NCI-H2029 (cell line): Measurements from ENCODE around the gene CYRIA.

Experiments
- DNase-seq: peaks from one replicate; lab custom pipeline; 2025; lab: John Stamatoyannopoulos, UW

Gene CYRIA

GRCh38 chr2:16629770-16630169 lies 35.9 kb downstream of the CYRIA start:
- no peak for DNase-seq

DNA sequence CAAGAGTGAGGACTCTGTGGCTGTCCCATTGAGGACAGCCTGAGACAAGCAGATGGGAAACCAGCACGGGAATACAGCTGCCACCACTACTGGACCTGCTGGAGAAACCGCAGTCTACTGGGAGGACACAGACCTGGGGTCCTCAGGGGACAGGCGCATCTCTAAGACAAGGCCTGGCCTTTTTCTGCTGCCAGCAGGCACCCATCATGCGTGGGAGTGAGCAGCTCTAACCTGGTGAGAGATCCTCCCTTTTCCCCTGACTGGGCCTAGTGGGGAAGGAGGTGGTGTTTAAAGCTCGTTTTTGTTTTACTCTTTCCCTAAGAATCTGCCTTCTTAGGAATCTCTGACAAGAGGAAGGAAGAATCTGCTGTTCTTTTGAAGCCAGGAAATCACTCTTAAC lies 36.6 kb downstream of the CYRIA start:
- no peak for DNase-seq

- no peak for DNase-seq
Observed at GRCh38 chr2:16628314-16628713, 37.3 kb downstream of the CYRIA start.

DNA sequence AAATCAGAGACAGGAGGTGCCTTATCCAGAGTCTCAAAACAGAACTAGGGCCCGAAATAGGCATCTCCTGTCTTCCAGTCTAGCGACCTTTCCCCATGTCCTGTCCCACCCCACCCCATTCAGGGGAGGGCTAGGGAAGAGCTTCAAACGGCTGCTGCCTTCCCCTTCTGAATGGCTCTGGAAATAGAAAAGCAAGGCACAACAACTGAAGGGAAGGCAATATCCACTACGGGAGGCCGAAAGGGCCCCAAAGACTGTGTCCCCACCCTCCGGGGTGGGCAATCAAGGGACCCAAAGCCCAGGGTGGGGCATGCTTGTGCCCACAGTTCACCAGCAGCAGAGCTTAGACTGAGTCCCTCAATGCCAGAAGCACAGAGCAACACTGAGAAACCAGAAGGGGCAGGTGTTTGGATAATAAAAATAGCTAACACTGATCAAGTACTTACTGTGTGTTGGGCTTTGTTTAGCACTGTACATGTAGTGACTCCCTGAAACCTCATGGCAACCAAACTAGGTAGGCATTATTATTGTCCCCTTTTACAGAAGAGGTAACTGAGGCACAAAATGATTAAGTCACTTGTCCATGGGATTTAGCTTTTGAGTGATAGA lies 38.5 kb downstream of the CYRIA start:
- no peak for DNase-seq

DNA sequence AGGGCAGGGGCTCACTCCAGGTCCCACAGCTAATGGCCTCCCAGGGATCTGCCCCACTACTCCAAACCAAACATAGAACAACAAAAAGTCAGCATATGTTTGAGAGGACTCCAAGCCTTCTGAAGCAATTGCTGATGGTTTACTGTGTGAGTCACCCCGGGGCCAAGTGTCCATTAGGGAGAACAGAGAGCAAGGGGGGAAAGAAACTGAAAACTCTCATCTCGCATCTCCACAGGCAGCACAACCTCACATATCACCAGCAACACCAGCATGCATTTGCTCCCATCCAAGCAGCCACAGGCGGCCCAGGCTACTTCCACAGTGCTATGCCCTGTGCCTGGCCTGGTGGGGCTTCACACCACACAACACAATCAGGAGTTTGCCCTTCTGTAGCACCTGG lies 39.1 kb downstream of the CYRIA start:
- DNase-seq: no peak

DNA sequence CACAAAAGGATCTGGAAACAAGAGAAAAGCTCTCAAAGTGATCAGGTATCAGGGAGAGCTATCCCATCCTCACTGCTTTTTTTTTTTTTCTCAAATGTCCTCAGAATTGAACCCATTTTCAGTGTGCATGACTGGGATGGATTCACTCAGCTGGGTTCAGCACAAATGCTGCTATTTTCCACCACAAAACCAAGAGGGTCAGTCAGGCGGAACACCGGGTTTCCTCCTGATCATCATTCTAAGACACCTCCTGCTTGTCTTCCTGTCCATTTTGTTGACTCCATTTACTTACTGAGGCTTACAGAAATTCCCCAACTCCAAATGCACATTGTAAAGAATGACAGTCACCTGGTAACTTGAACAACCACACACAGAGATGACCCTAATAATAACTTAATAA lies 39.9 kb downstream of the CYRIA start:
- DNase-seq: no peak

- no peak for DNase-seq
Observed at GRCh38 chr2:16625201-16625729, 40.4 kb downstream of the CYRIA start.

DNA sequence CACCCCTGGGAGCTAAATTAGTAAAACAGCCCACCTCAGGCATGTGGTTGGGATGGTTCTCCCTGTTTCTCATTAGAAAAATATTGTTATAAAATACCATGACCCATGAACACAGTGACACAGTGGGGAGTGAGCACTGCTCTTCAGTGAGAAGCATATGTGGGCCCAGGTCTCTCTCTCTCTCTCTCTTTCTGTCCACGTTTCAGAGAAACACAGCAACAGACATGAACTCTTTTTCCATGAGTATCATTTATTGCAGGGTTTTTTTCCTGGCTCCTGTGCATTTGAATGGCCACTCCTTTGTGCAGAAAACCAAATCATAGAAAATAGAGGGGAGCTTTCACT lies 41.2 kb downstream of the CYRIA start:
- DNase-seq: no peak

DNA sequence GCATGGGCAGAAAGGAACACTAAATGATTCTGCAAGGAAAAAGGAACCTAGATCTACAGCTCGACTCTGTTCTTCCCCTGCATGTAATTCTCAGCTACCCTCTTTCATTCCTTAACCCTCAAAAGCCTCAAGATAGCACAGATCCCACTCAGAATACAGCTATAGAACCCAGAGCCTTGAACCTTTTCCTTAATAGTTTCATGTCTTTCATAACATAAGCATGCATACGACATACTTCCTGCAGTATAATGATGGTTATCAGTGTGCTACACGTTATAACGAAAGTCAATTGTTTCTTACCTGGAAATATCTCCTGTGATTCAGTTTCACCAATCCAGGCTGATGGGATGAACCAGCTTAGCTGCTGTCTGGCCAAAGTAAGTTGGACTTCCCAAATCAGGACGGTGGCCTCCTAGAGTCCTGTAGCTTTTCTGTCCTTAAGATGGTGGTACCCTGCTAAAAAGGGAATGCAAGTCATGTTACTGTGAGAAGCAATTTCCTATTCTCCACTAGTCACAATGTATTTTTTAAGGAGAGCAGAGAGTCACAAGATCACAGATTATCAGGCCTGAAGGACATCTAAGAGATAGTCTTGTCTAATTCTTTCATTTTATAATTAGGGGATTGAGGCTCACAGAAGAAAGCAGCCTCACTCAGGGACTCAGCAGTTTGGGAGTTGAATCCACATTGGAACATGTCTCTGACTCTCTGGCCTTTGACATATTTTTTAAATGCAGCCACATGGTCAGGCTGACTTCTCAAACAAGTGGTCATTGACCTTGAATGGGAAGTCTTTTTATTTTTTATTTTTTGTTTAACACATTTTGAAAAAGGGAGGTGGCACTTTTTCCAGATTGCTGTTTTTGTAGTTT lies 41.8 kb downstream of the CYRIA start:
- DNase-seq: no peak

DNA sequence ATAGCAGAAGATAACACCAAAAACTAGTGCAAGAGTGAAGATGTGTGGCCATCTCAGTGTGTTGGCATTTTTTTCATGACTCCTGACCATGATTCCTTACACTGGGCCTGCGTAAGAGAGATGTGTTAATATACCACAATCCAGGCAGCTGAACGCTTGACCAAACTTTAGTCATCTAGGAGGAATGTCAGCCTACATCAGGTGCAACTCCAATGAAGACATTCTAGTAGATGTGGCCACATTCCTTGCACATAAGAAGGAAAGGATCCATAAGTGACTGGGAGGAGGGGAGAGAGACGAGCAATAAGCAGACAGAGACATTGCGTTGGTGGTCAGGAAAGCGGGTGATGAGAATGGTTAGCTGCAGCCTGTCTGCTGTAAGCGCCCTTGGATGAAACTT lies 42.6 kb downstream of the CYRIA start:
- no peak for DNase-seq

DNA sequence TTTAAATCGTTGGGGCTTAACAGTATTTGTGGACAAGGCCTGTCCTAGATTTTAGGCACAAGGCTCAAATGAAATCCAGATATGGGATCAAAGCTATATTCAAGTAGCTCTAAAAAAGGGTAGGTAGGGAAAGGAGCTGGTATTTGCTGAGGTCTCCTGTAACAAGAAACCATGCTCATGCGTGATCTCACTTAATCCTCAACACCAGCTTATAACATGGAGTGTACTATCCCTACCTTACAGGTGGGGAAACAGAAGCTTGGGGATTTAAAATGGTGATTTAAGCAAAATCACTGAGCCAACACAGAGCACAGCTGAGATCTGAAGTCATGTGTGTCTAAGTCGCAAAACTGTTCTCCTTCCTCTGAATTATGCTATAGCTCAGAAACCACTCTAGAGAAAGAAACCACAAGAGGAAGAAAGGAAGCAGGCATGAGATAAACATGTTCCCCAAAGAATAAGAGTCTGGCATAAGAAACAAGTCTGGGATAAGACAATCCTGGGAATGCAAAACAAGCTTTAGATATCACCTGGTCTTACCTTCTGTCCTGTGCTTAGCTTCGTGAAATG lies 43.1 kb downstream of the CYRIA start:
- DNase-seq: no peak

- no peak for DNase-seq
Observed at GRCh38 chr2:16621316-16621715, 44.3 kb downstream of the CYRIA start.

DNA sequence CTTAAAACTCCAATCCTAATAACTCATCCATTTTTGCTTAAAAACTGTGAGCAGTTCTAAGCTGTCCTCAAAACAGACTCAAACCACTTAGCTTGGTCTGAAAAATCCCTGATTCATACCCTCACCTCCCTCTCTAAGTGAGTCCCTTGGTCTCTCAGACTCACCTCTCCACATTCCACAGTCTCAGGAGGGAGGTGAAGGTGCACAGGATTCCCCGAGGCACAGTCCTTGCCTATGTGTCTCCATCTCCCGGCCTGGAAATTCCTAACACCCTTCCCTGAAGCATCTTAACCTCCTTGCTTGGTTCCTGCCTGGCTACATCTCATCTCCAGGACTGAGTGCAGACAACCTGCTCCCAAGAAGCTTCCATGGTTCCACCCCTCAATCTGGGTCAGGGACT lies 45.0 kb downstream of the CYRIA start:
- no peak for DNase-seq

- DNase-seq: no peak
Observed at GRCh38 chr2:16619576-16620245, 45.9 kb downstream of the CYRIA start.

DNA sequence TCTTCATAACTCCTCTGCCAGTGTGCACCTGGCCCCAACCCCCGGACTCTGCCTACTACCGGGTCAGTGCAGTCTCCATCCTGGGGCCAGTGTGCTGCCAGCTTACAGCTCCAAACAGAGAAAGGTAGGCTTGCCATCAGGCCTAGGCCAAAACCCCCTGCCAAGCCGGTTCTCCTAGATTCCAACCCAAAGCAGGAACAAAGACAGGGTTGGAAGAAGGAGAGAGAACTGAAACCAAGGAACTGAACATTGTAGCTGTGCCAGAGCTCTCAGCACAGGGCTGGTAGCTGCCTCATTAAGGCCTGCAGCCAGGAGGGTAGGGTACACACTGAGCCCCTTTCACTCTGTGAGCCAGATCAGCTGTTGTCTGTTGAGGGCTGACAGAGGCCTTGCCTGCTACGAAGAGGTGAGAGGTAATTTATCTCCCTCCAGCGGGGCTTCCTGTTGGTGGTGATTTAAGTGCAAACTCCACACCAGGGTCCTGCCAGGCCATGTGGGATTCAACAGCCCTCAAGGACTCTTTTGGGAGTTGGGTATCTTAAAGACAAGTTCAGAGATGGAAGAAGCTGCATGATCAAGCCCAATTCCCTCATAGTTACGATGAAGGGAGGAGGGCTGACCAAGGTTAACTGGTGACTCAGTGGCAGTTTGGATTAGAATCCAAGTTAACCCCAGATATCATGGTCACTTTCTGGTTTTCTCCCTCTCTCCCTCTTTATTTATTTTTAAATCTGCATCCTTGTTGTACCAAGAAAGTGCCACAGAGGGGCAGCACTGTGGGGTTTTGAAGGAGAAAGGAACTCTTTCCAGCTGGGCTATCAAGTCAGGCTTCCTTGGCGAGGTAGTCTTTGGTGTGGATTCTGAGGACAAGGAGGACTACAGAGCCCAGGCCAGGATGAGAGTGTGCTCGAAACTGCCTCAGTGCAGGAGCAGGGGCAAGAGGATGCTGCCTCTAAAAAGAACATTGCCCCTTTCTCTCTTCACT lies 48.1 kb downstream of the CYRIA start:
- DNase-seq: no peak
